ENCODE results near the gene CCDC8. TPM values are rescaled to one million over a fixed set of nuclear protein-coding genes. Genes with fewer than 3 reads are reported as not detected.

The CCDC8 gene, protein sequence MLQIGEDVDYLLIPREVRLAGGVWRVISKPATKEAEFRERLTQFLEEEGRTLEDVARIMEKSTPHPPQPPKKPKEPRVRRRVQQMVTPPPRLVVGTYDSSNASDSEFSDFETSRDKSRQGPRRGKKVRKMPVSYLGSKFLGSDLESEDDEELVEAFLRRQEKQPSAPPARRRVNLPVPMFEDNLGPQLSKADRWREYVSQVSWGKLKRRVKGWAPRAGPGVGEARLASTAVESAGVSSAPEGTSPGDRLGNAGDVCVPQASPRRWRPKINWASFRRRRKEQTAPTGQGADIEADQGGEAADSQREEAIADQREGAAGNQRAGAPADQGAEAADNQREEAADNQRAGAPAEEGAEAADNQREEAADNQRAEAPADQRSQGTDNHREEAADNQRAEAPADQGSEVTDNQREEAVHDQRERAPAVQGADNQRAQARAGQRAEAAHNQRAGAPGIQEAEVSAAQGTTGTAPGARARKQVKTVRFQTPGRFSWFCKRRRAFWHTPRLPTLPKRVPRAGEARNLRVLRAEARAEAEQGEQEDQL
- total RNA-seq (2011; cell fraction: chromatin; rRNA removed; ENCODE audit: low replicate concordance) = 10.0 and 21.6 TPM in 2 replicates
- total RNA-seq (2011; cell fraction: nucleolus; rRNA removed) = 20.5 and 23.5 TPM in 2 replicates
- 15.2 and 15.6 TPM in 2 replicates for total RNA-seq (2011; cell fraction: nucleoplasm; rRNA removed)
- 30.8 and 32.4 TPM in 2 replicates for total RNA-seq (2014; rRNA removed)
- 6.6 and 9.7 TPM in 2 replicates for total RNA-seq (2014; rRNA removed; fragmentation: Illumina TruSeq; extraction: Trizol)
- total RNA-seq (2015; rRNA removed; fragmentation: Illumina TruSeq; extraction: Trizol) = 21.6 and 22.3 TPM in 2 replicates
- 21.9 and 22.5 TPM in 2 replicates for total RNA-seq (2021)
- 8.0 and 9.1 TPM in 2 replicates for polyA plus RNA-seq (2011; rRNA removed)
- polyA plus RNA-seq (2011; cell fraction: cytosol; rRNA removed) = 7.9 and 13.0 TPM in 2 replicates
- 6.3 and 8.5 TPM in 2 replicates for polyA plus RNA-seq (2011; cell fraction: nucleus; rRNA removed)
- 13.6 and 17.1 TPM in 2 replicates for polyA plus RNA-seq (2012)
- 15.6 and 17.8 TPM in 2 replicates for polyA plus RNA-seq (2014; fragmentation: Illumina TruSeq; extraction: Trizol)
- polyA plus RNA-seq (2014; fragmentation: Nextera tagmentation; extraction: Ambion mirVana) = 1 to 10 TPM in 1 of 2 experiments, under 1 TPM in 1; 0.68 to 1.5 TPM
- 19.9 and 20.8 TPM in 2 replicates for polyA plus RNA-seq (2014; rRNA removed)
- polyA minus RNA-seq (2011; rRNA and poly(A)+ RNA removed) = 6.3 and 7.7 TPM in 2 replicates
- polyA minus RNA-seq (2011; cell fraction: cytosol; rRNA and poly(A)+ RNA removed) = 9.2 and 11.5 TPM in 2 replicates
- 6.5 and 12.2 TPM in 2 replicates for polyA minus RNA-seq (2011; cell fraction: nucleus; rRNA and poly(A)+ RNA removed)
- percentile 91 among the genes with signal in this experiment for Bru-seq, nascent RNA
- BruChase-seq, experiment 1, labeled RNA remaining after a 2-hour chase = percentile 73 among the genes with signal in this experiment
- percentile 70 among the genes with signal in this experiment for BruChase-seq, experiment 2, labeled RNA remaining after a 6-hour chase
- long read RNA-seq, experiment 1, transcript CCDC8-201 (1 exons, 3,186 nt) = major isoform, 190 of 190 reads
- long read RNA-seq, experiment 1, partial matches to known transcripts = 0 of 190 reads
- long read RNA-seq, experiment 1, other reads (novel, unspliced or antisense) = 0 of 190 reads
- long read RNA-seq, experiment 2, transcript CCDC8-201 (1 exons, 3,186 nt) = major isoform, 26 of 26 reads
- long read RNA-seq, experiment 2, partial matches to known transcripts = 0 of 26 reads
- long read RNA-seq, experiment 2, other reads (novel, unspliced or antisense) = 0 of 26 reads
- long read RNA-seq, experiment 3, transcript CCDC8-201 (1 exons, 3,186 nt) = major isoform, 7 of 7 reads
- long read RNA-seq, experiment 3, partial matches to known transcripts = 0 of 7 reads
- long read RNA-seq, experiment 3, other reads (novel, unspliced or antisense) = 0 of 7 reads

- Histone ChIP-seq H3K27ac (ENCODE audit: extremely low read depth, low read depth, low read length) (peak within 1 kb of the TSS; percentile 92), H3K4me2 (ENCODE audit: insufficient read depth, low read length) (peak within 1 kb of the TSS; percentile 91), H3K36me3 (ENCODE audit: control insufficient read depth, insufficient read depth, low read length) (peaks cover 18% of the 10 kb centered on the region), H3K79me2 (ENCODE audit: control insufficient read depth, insufficient read depth, low read length) (peaks cover 40% of the 10 kb centered on the region), H3K9me1 (ENCODE audit: control insufficient read depth, insufficient read depth, low read length) (peaks cover 4% of the 10 kb centered on the region), H3K4me3 (peak within 1 kb of the TSS; percentile 63), H3K27me3 (ENCODE audit: control insufficient read depth in 2 of 2, insufficient read depth in 2 of 2, low read length in 2 of 2) (no peaks in the 10 kb centered on the region), H3K9ac (ENCODE audit: insufficient read depth in 1 of 2, low read depth in 2 of 2, low read length in 2 of 2) (peak within 1 kb of the TSS; percentile 91 to 97), H3K4me1 (replicated peaks in 1 of 2; ENCODE audit: control insufficient read depth in 2 of 2, insufficient read depth in 2 of 2, low read length in 2 of 2) (peaks cover 38 to 71% of the 10 kb centered on the region in 2 experiments), H4K20me1 (replicated peaks; ENCODE audit: control insufficient read depth, insufficient read depth, low read length) (peaks cover 18% of the 10 kb centered on the region; the same call in 1 of the 2 replicates), H3K9me3 (replicated peaks; ENCODE audit: control insufficient read depth, insufficient read depth, low read depth, low read length) (peaks cover 5% of the 10 kb centered on the region), H2AFZ (ENCODE audit: low read depth, low read length) (peak within 1 kb of the TSS; percentile 94)
- POLR2A ChIA-PET = interaction anchor here (0.5 to 1.4 kb wide), 7 partner anchors 9 to 368 kb away, joined by 3 to 9 read pairs (median 3); no protein-coding TSS in a partner anchor
- in situ Hi-C loops (cut with MboI) = no loop called here
- CTCF ChIA-PET (ENCODE audit: low intra/inter-chr PET ratio) = no interaction called here
- BruUV-seq (replicated peaks) = no TSS peak
- FAIRE-seq = peak; percentile 93
- peak; percentile 93 to 98 (median 95) for DNase-seq (ENCODE audit: extremely low read depth in 1 of 4, low spot score in 3 of 4)
- WGBS (ENCODE audit: insufficient coverage, low coverage, missing lambda C conversion rate) = 3% methylated on average over 34 of the region's 46 CpGs
- peak; percentile 94 for ATAC-seq
- intact Hi-C loops (cut with micrococcal nuclease) = no loop called here
- peak; percentile 56 for TF ChIP-seq ZFP36 (IDR thresholded peaks at IDR 0.05; ENCODE audit: low read depth, low read length, partially characterized antibody)
- TF ChIP-seq, protein P1, sequence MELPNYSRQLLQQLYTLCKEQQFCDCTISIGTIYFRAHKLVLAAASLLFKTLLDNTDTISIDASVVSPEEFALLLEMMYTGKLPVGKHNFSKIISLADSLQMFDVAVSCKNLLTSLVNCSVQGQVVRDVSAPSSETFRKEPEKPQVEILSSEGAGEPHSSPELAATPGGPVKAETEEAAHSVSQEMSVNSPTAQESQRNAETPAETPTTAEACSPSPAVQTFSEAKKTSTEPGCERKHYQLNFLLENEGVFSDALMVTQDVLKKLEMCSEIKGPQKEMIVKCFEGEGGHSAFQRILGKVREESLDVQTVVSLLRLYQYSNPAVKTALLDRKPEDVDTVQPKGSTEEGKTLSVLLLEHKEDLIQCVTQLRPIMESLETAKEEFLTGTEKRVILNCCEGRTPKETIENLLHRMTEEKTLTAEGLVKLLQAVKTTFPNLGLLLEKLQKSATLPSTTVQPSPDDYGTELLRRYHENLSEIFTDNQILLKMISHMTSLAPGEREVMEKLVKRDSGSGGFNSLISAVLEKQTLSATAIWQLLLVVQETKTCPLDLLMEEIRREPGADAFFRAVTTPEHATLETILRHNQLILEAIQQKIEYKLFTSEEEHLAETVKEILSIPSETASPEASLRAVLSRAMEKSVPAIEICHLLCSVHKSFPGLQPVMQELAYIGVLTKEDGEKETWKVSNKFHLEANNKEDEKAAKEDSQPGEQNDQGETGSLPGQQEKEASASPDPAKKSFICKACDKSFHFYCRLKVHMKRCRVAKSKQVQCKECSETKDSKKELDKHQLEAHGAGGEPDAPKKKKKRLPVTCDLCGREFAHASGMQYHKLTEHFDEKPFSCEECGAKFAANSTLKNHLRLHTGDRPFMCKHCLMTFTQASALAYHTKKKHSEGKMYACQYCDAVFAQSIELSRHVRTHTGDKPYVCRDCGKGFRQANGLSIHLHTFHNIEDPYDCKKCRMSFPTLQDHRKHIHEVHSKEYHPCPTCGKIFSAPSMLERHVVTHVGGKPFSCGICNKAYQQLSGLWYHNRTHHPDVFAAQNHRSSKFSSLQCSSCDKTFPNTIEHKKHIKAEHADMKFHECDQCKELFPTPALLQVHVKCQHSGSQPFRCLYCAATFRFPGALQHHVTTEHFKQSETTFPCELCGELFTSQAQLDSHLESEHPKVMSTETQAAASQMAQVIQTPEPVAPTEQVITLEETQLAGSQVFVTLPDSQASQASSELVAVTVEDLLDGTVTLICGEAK (IDR thresholded peaks at IDR 0.05) = peak; percentile 70
- TF ChIP-seq, protein P1 (CRISPR knock-in tag; IDR thresholded peaks at IDR 0.05) = no peak
- TF ChIP-seq ZNF644 (tag; IDR thresholded peaks at IDR 0.05; ENCODE audit: low read depth) = no peak
Measured at GRCh38 chr19:46413262-46414031, at the start of gene CCDC8. Gene CCDC8, minus strand, starts transcription at chr19:46413564. Its CDS starts 754 bp downstream, at chr19:46412810.
